Measurements from ENCODE around the gene C10orf120. TPM values are rescaled to one million over a fixed set of nuclear protein-coding genes. Genes with fewer than 3 reads are reported as not detected.

The C10orf120 gene
- total RNA-seq, 2 donors from 2014 or later, result not detected

- Histone ChIP-seq H3K27me3 (ENCODE audit: control insufficient read depth, insufficient read depth, low read length, poor library complexity, severe bottlenecking) (peaks cover 12% of the 10 kb centered on the region), H3K4me1 (ENCODE audit: control insufficient read depth, insufficient read depth, low read length) (no peaks in the 10 kb centered on the region), H3K9ac (ENCODE audit: extremely low read depth, low read length, poor library complexity, severe bottlenecking) (no peak overlapping the region), H3K36me3 (ENCODE audit: control insufficient read depth, insufficient read depth, low read length) (no peaks in the 10 kb centered on the region), H3K9me3 (ENCODE audit: control insufficient read depth, low read length) (no peaks in the 10 kb centered on the region), H3K4me3 (ENCODE audit: low read length) (no peak overlapping the region), H3K27ac (ENCODE audit: low read depth, low read length) (no peak overlapping the region)
- Mint-ChIP-seq H3K36me3 (ENCODE audit: low read depth) (no peaks in the 10 kb centered on the region), H3K4me3 (no peak overlapping the region), H3K27me3 (ENCODE audit: insufficient read depth) (peaks cover 22% of the 10 kb centered on the region), H3K4me1 (no peaks in the 10 kb centered on the region), H3K9me3 (no peaks in the 10 kb centered on the region), H3K27ac (no peak overlapping the region)
- WGBS, 2 experiments (ENCODE audit: insufficient coverage in 1 of 2, insufficient read length in 1 of 2), result 83 to 88% methylated on average over 2 of the region's 2 CpGs
- TF ChIP-seq CTCF (conservative IDR thresholded peaks at IDR 0.05), result no peak
- no peak for DNase-seq
These were observed 2.0 kb upstream of the C10orf120 start for GRCh38 chr10:122701652-122702051.

GRCh38 chr10:122696687-122697086 lies 3.0 kb downstream of the C10orf120 start:
- Histone ChIP-seq H3K9ac (ENCODE audit: extremely low read depth, low read length, poor library complexity, severe bottlenecking) (no peak overlapping the region), H3K4me1 (ENCODE audit: control insufficient read depth, insufficient read depth, low read length) (no peaks in the 10 kb centered on the region), H3K27me3 (ENCODE audit: control insufficient read depth, insufficient read depth, low read length, poor library complexity, severe bottlenecking) (peaks cover 47% of the 10 kb centered on the region), H3K9me3 (ENCODE audit: control insufficient read depth, low read length) (no peaks in the 10 kb centered on the region), H3K4me3 (ENCODE audit: low read length) (no peak overlapping the region), H3K27ac (ENCODE audit: low read depth, low read length) (no peak overlapping the region), H3K36me3 (ENCODE audit: control insufficient read depth, insufficient read depth, low read length) (no peaks in the 10 kb centered on the region)
- Mint-ChIP-seq H3K9me3 (peaks cover 4% of the 10 kb centered on the region), H3K36me3 (ENCODE audit: low read depth) (no peaks in the 10 kb centered on the region), H3K4me3 (no peak overlapping the region), H3K27me3 (ENCODE audit: insufficient read depth) (peaks cover 50% of the 10 kb centered on the region), H3K4me1 (no peaks in the 10 kb centered on the region), H3K27ac (no peak overlapping the region)
- TF ChIP-seq CTCF (conservative IDR thresholded peaks at IDR 0.05), result no peak
- DNase-seq, result no peak
- 78 to 86% methylated on average over 1 of the region's 1 CpG for whole genome bisulfite sequencing, 2 experiments (ENCODE audit: insufficient coverage in 1 of 2, insufficient read length in 1 of 2)

- Mint-ChIP-seq H3K4me3 (no peak overlapping the region), H3K27me3 (ENCODE audit: insufficient read depth) (peaks cover 81% of the 10 kb centered on the region), H3K36me3 (ENCODE audit: low read depth) (no peaks in the 10 kb centered on the region), H3K27ac (no peak overlapping the region), H3K9me3 (peaks cover 4% of the 10 kb centered on the region), H3K4me1 (no peaks in the 10 kb centered on the region)
- H3K36me3 ChIP-seq (ENCODE audit: control insufficient read depth, insufficient read depth, low read length), result no peaks in the 10 kb centered on the region
- no peak for DNase-seq
- H3K27me3 ChIP-seq (ENCODE audit: control insufficient read depth, insufficient read depth, low read length, poor library complexity, severe bottlenecking), result peaks cover 72% of the 10 kb centered on the region
- no peaks in the 10 kb centered on the region for H3K9me3 ChIP-seq (ENCODE audit: control insufficient read depth, low read length)
- H3K9ac ChIP-seq (ENCODE audit: extremely low read depth, low read length, poor library complexity, severe bottlenecking), result no peak overlapping the region
- no peak overlapping the region for H3K4me3 ChIP-seq (ENCODE audit: low read length)
- no peak overlapping the region for H3K27ac ChIP-seq (ENCODE audit: low read depth, low read length)
- 78 to 90% methylated on average over 2 to 5 of the region's 5 CpGs for WGBS, 2 experiments (ENCODE audit: insufficient coverage in 1 of 2, insufficient read length in 1 of 2)
- TF ChIP-seq CTCF (conservative IDR thresholded peaks at IDR 0.05), result no peak
- H3K4me1 ChIP-seq (ENCODE audit: control insufficient read depth, insufficient read depth, low read length), result no peaks in the 10 kb centered on the region
These were observed 6.9 kb downstream of the C10orf120 start for GRCh38 chr10:122692744-122693143.
